IMR-90 (cell line): ENCODE measurements around the gene POR. TPM values are rescaled to one million over a fixed set of nuclear protein-coding genes. Genes with fewer than 3 reads are reported as not detected.
A peak's percentile ranks its signal among the peaks of the same experiment; 100 is the strongest.

Experiments
- ATAC-seq: fragments of 200-7000 bp; cut with Tn5 transposase; 2 replicates; pipeline ENCODE4 v1.9.1; 2020; ENCODE audit warnings: low read depth, mild to moderate bottlenecking, moderate library complexity
- BruUV-seq: library from RNA; stranded (reverse); fragments of 400-500 nt; replicated peaks from 2 replicates; lab custom pipeline; 2021; lab: Mats Ljungman, UMichigan
- CTCF ChIA-PET: fragments of 300-600 bp; formaldehyde crosslinking; extraction: SDS; loops from one replicate; lab custom pipeline; 2021; ENCODE audit warnings: antibody characterized with exemption; lab: Yijun Ruan, JAX
- POLR2A ChIA-PET: fragments of 300-600 bp; sonication (Branson Sonifier 250); formaldehyde crosslinking; loops from one replicate; lab custom pipeline; 2022; ENCODE audit warnings: antibody characterized with exemption; ENCODE audit not compliant: unreplicated experiment; lab: Charles Lee
- DNase-seq: peaks from one replicate; pipeline ENCODE4 v3.0.0; 2013
- H2AFZ ChIP-seq: replicated peaks from 2 replicates; pipeline ENCODE3; 2013; ENCODE audit warnings: low read length, mild to moderate bottlenecking; ENCODE audit not compliant: poor library complexity
- H2AK5ac ChIP-seq: 2 replicates; pipeline ENCODE4 v1.6.1; 2013; ENCODE audit warnings: low read depth, low read length, inconsistent platforms
- H2AK9ac ChIP-seq: replicated peaks from 2 replicates; pipeline ENCODE3; 2013; ENCODE audit warnings: mild to moderate bottlenecking, low read depth, low read length, moderate library complexity; ENCODE audit not compliant: poor library complexity
- H2BK120ac ChIP-seq: 2 replicates; pipeline ENCODE4 v1.6.1; 2013; ENCODE audit warnings: low read depth, low read length, inconsistent platforms
- H2BK15ac ChIP-seq: 3 replicates; pipeline ENCODE4 v1.6.1; 2013; ENCODE audit warnings: low read depth, low read length, inconsistent platforms
- H2BK20ac ChIP-seq: 2 replicates; pipeline ENCODE4 v1.6.1; 2013; ENCODE audit warnings: low read depth, mild to moderate bottlenecking, inconsistent platforms, low read length, moderate library complexity
- H2BK5ac ChIP-seq: 2 replicates; pipeline ENCODE4 v1.6.1; 2013; ENCODE audit warnings: mild to moderate bottlenecking, low read depth, low read length, inconsistent platforms; ENCODE audit not compliant: poor library complexity, severe bottlenecking
- H3K14ac ChIP-seq: replicated peaks from 2 replicates; pipeline ENCODE4 v1.6.1; 2013; ENCODE audit warnings: low read depth, low read length, inconsistent platforms
- H3K18ac ChIP-seq: 2 replicates; pipeline ENCODE4 v1.6.1; 2013; ENCODE audit warnings: low read depth, low read length, control low read depth
- H3K23ac ChIP-seq: 2 replicates; pipeline ENCODE4 v1.6.1; 2013; ENCODE audit warnings: low read depth, low read length, inconsistent platforms
- H3K27ac ChIP-seq: 2 replicates; pipeline ENCODE4 v1.5.1; 2013; ENCODE audit warnings: mild to moderate bottlenecking, control low read depth, low read length; ENCODE audit not compliant: insufficient read depth
- H3K27me3 ChIP-seq: 2 replicates; pipeline ENCODE4 v1.6.1; 2013; ENCODE audit warnings: low read length; ENCODE audit not compliant: control insufficient read depth, insufficient read depth
- H3K36me3 ChIP-seq: 2 replicates; pipeline ENCODE4 v1.6.1; 2013; ENCODE audit warnings: low read length, mixed read lengths; ENCODE audit not compliant: control insufficient read depth, insufficient read depth
- H3K4ac ChIP-seq: 2 replicates; pipeline ENCODE4 v1.6.1; 2013; ENCODE audit warnings: low read depth, low read length, inconsistent platforms
- H3K4me1 ChIP-seq: 2 replicates; pipeline ENCODE4 v1.6.1; 2013; ENCODE audit warnings: low read length, mixed read lengths; ENCODE audit not compliant: control insufficient read depth, insufficient read depth
- H3K4me2 ChIP-seq: 2 replicates; pipeline ENCODE4 v1.6.1; 2013; ENCODE audit warnings: low read depth, mild to moderate bottlenecking, control low read depth, low read length, moderate library complexity
- H3K4me3 ChIP-seq: 2 replicates; pipeline ENCODE4 v1.5.1; 2013; ENCODE audit warnings: low read depth, mild to moderate bottlenecking, control low read depth, low read length, moderate library complexity; ENCODE audit not compliant: insufficient read depth
- H3K56ac ChIP-seq: 2 replicates; pipeline ENCODE4 v1.6.1; 2013; ENCODE audit warnings: low read length, inconsistent platforms; ENCODE audit not compliant: insufficient read depth; ENCODE audit errors: extremely low read depth
- H3K79me1 ChIP-seq, 2 experiments: 2 replicates each; pipeline ENCODE4 v1.6.1; 2013; ENCODE audit warnings: low read length in 2 of 2, inconsistent platforms in 1 of 2, low read depth in 1 of 2
- H3K9ac ChIP-seq: 2 replicates; pipeline ENCODE4 v1.6.1; 2013; ENCODE audit warnings: low read depth, low read length, control low read depth
- H3K9me1 ChIP-seq: 2 replicates; pipeline ENCODE4 v1.6.1; 2013; ENCODE audit warnings: low read length, inconsistent platforms; ENCODE audit not compliant: insufficient read depth
- H3K9me3 ChIP-seq: 2 replicates; pipeline ENCODE4 v1.6.1; 2013; ENCODE audit warnings: low read length; ENCODE audit not compliant: control insufficient read depth, insufficient read depth
- H4K20me1 ChIP-seq: 2 replicates; pipeline ENCODE4 v1.6.1; 2013; ENCODE audit warnings: low read length, inconsistent platforms; ENCODE audit not compliant: insufficient read depth
- H4K5ac ChIP-seq: 2 replicates; pipeline ENCODE4 v1.6.1; 2013; ENCODE audit warnings: mild to moderate bottlenecking, low read depth, low read length, control low read depth
- H4K8ac ChIP-seq, 2 experiments: 2 replicates each; pipeline ENCODE4 v1.6.1; 2013; ENCODE audit warnings: low read depth in 2 of 2, low read length in 2 of 2, control low read depth in 1 of 2, inconsistent platforms in 1 of 2
- H4K91ac ChIP-seq: 2 replicates; pipeline ENCODE4 v1.6.1; 2013; ENCODE audit warnings: low read depth, low read length, inconsistent platforms; ENCODE audit not compliant: insufficient read depth
- CEBPB ChIP-seq: IDR thresholded peaks from 2 replicates; pipeline ENCODE4 v1.6.1; 2012; ENCODE audit warnings: low read depth, low read length, improper control_type of control experiment
- FOS ChIP-seq: fragments of 150-350 bp; IDR thresholded peaks from 2 replicates; pipeline ENCODE4 v1.6.1; 2016; ENCODE audit warnings: low read depth, low read length
- MAFK ChIP-seq: IDR thresholded peaks from 2 replicates; pipeline ENCODE4 v1.6.1; 2012; ENCODE audit warnings: low read depth, low read length, improper control_type of control experiment
- MXI1 ChIP-seq: IDR thresholded peaks from 2 replicates; pipeline ENCODE4 v1.6.1; 2012; ENCODE audit warnings: low read depth, mild to moderate bottlenecking, low read length, moderate library complexity, borderline replicate concordance
- RAD21 ChIP-seq: IDR thresholded peaks from 2 replicates; pipeline ENCODE4 v1.6.1; 2012; ENCODE audit warnings: low read length, improper control_type of control experiment
- RCOR1 ChIP-seq: IDR thresholded peaks from 2 replicates; pipeline ENCODE4 v1.6.1; 2012; ENCODE audit warnings: mild to moderate bottlenecking, low read length, improper control_type of control experiment; ENCODE audit not compliant: insufficient replicate concordance
- SMC3 ChIP-seq: fragments of 150-350 bp; IDR thresholded peaks from 2 replicates; pipeline ENCODE4 v1.6.1; 2016; ENCODE audit warnings: low read depth, mild to moderate bottlenecking, antibody characterized with exemption, low read length, moderate library complexity
- WGBS, 2 experiments: methylation state at CpG; one replicate each; pipeline versions ENCODE4 v1.1.5 to v1.1.7; 2013; ENCODE audit warnings: missing lambda C conversion rate in 2 of 2; ENCODE audit not compliant: insufficient read length in 1 of 2; ENCODE audit errors: extremely low coverage in 2 of 2; 5-methylcytosine and 5-hydroxymethylcytosine counted together
- dilution Hi-C: fragments of 300-500 bp; cut with HindIII; formaldehyde crosslinking; loops from one replicate; pipeline ENCODE4 v1.14.3; 2018; ENCODE audit warnings: low sequenced_read_pairs; ENCODE audit not compliant: unreplicated experiment
- in situ Hi-C: fragments of 300-500 bp; cut with MboI; formaldehyde crosslinking; loops from 3 replicates; pipeline ENCODE4 v1.14.3; 2019; ENCODE audit warnings: low sequenced_read_pairs, inconsistent platforms, mixed read lengths
- intact Hi-C: fragments of 100-400 bp; cut with micrococcal nuclease; formaldehyde crosslinking; loops from 2 replicates; pipeline ENCODE4 v1.10.0; 2022
- polyA plus RNA-seq, 3 experiments: library from polyadenylated mRNA; depleted of rRNA; stranded (reverse); fragments of >200 nt; gene quantifications; 2 replicates each; pipeline ENCODE4 v1.2.3, GENCODE V29; 2012; ENCODE audit warnings: low replicate concordance in 1 of 3
- total RNA-seq: library from RNA; depleted of rRNA; stranded (reverse); fragments of >200 nt; gene quantifications from 2 replicates; pipeline ENCODE4 v1.2.3, GENCODE V29; 2012
- TF ChIP-seq, protein P1 (sequence below): fragments of 150-350 bp; IDR thresholded peaks from 2 replicates; pipeline ENCODE4 v1.6.1; 2016; ENCODE audit warnings: low read depth, mild to moderate bottlenecking, low read length, moderate library complexity, borderline replicate concordance
- TF ChIP-seq, protein P2 (sequence below): fragments of 150-350 bp; IDR thresholded peaks from 2 replicates; pipeline ENCODE4 v1.6.1; 2017; ENCODE audit warnings: mild to moderate bottlenecking, antibody characterized with exemption, low read length, low read depth
- TF ChIP-seq, protein P3 (sequence below): conservative IDR thresholded peaks from 2 replicates; pipeline ENCODE4 v1.5.1; 2012; ENCODE audit warnings: mild to moderate bottlenecking, low read depth, low read length, improper control_type of control experiment

The POR gene
- total and polyA plus RNA-seq, 2 of the 4 experiments (the other 2 are of a cell fraction), result 25.5 to 42.2 TPM

DNA sequence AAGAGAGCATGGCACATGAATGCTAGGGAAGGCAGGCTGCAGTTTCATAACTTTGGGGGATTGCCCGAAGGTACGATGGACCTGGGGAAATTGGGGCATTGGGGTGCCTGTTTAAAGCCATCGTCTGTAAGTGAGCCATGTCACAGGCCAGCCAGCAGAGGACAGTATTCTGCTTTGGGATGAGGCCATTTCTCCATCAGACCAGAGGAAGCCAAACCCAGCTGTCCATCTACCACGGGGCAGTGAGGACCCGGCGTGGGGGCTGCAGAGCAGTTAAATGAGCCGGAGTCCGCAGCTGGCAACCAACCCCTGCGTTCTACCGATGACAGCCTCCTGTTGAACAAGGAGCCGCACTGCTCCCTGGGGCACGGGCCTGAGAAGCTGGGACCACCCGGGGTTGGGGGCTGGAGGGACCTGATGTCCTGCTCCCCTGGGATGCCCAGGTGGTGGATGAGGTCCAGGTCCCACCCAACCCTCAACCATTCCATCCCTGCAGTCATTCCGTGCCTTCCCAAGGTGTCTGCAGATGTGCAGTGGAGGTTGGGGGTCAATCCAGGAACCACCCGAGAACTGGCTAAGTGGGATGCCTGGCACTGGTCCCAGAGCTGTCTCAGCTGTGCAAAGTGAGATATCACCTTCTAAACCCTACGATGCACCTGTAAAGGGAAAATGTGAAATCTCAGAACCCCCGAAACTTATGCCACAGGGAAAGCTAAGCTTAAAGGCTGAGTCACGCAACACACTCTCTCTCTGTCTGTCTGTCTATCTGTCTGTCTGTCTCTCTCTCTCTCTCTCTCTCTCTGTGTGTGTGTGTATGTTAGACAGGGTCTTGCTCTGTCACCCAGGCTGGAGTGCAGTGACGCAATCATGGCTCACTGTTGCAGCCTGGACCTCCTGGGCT lies 48.2 kb upstream of the POR start:
- dilution Hi-C loops, result no loop called here
- Histone ChIP-seq H3K36me3 (no peaks in the 10 kb centered on the region), H2AK9ac (peak overlapping the region; percentile 69), H2BK15ac (0 out of 3 replicates have a peak overlapping the region, but pooled peaks have one; percentile 66), H3K56ac (no peak overlapping the region), H3K27ac (no peak overlapping the region), H3K4me3 (no peak overlapping the region), H4K91ac (no peak overlapping the region), H3K23ac (0 out of 2 replicates have a peak overlapping the region, but pooled peaks have one; percentile 39), H3K4ac (peak overlapping the region; percentile 38; the same call in 1 of the 2 replicates), H3K9me1 (no peaks in the 10 kb centered on the region), H3K4me1 (peaks cover 10% of the 10 kb centered on the region), H3K9ac (no peak overlapping the region), H3K14ac (0 out of 2 replicates have a peak overlapping the region, but pooled peaks have one; percentile 8), H2BK5ac (no peak overlapping the region), H3K27me3 (no peaks in the 10 kb centered on the region), H4K5ac (no peak overlapping the region), H2BK20ac (no peak overlapping the region), H4K20me1 (no peaks in the 10 kb centered on the region), H3K4me2 (no peak overlapping the region), H3K79me1 (no peaks in the 10 kb centered on the region), H3K18ac (no peak overlapping the region), H4K8ac (peak overlapping the region in 1 of 2 experiments; percentile 10; a peak in 1 of 4 replicates), H2AK5ac (peak overlapping the region; percentile 82; the same call in 1 of the 2 replicates), H3K9me3 (no peaks in the 10 kb centered on the region), H2BK120ac (no peak overlapping the region; the same call in 1 of the 2 replicates), H2AFZ (peak overlapping the region; percentile 38)
- TF ChIP-seq, protein P1, sequence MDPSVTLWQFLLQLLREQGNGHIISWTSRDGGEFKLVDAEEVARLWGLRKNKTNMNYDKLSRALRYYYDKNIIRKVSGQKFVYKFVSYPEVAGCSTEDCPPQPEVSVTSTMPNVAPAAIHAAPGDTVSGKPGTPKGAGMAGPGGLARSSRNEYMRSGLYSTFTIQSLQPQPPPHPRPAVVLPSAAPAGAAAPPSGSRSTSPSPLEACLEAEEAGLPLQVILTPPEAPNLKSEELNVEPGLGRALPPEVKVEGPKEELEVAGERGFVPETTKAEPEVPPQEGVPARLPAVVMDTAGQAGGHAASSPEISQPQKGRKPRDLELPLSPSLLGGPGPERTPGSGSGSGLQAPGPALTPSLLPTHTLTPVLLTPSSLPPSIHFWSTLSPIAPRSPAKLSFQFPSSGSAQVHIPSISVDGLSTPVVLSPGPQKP, result no peak
- TF ChIP-seq MAFK (no peak), RCOR1 (no peak), MXI1 (no peak), RAD21 (peak; percentile 91), FOS (0 out of 2 replicates have a peak, but pooled peaks have one; percentile 11), CEBPB (peak; percentile 94), SMC3 (peak; percentile 91)
- TF ChIP-seq, protein P2, sequence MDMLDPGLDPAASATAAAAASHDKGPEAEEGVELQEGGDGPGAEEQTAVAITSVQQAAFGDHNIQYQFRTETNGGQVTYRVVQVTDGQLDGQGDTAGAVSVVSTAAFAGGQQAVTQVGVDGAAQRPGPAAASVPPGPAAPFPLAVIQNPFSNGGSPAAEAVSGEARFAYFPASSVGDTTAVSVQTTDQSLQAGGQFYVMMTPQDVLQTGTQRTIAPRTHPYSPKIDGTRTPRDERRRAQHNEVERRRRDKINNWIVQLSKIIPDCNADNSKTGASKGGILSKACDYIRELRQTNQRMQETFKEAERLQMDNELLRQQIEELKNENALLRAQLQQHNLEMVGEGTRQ, result no peak
- TF ChIP-seq, protein P3, sequence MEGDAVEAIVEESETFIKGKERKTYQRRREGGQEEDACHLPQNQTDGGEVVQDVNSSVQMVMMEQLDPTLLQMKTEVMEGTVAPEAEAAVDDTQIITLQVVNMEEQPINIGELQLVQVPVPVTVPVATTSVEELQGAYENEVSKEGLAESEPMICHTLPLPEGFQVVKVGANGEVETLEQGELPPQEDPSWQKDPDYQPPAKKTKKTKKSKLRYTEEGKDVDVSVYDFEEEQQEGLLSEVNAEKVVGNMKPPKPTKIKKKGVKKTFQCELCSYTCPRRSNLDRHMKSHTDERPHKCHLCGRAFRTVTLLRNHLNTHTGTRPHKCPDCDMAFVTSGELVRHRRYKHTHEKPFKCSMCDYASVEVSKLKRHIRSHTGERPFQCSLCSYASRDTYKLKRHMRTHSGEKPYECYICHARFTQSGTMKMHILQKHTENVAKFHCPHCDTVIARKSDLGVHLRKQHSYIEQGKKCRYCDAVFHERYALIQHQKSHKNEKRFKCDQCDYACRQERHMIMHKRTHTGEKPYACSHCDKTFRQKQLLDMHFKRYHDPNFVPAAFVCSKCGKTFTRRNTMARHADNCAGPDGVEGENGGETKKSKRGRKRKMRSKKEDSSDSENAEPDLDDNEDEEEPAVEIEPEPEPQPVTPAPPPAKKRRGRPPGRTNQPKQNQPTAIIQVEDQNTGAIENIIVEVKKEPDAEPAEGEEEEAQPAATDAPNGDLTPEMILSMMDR, result peak; percentile 92
- in situ Hi-C loops, result loop anchor here (5.0 to 25.0 kb wide), 2 partner anchors 151 to 271 kb away; no protein-coding TSS in a partner anchor
- whole genome bisulfite sequencing, 2 experiments, result 35% methylated on average over 4 of the region's 19 CpGs; no CpG with 5 or more reads in 1 of the 2 experiments
- intact Hi-C loops, result loop anchor here (1.0 to 2.0 kb wide), 2 partner anchors 48 to 154 kb away; partner anchors contain the start of gene POR
- BruUV-seq, result no TSS peak
- CTCF ChIA-PET, result interaction anchor here (0.6 to 1.2 kb wide), 6 partner anchors 10 to 261 kb away, joined by 3 to 13 read pairs (median 6); no protein-coding TSS in a partner anchor
- POLR2A ChIA-PET, result interaction anchor here (0.6 kb wide), 1 partner anchor 145 kb away, joined by 3 read pairs; no protein-coding TSS in a partner anchor
- ATAC-seq, result peak; percentile 91
- peak; percentile 65 for DNase-seq
